ENCODE measurements around the gene TOX3. TPM values are rescaled to one million over a fixed set of nuclear protein-coding genes. Genes with fewer than 3 reads are reported as not detected.

The TOX3 gene
- total RNA-seq, 1 donor, result not detected

- no peak overlapping the region for H3K4me3 ChIP-seq (ENCODE audit: low read depth, low read length)
- DNase-seq (ENCODE audit: low read depth), result no peak
- no peak for TF ChIP-seq CTCF (IDR thresholded peaks at IDR 0.05; ENCODE audit: insufficient read depth, low read depth, low read length)
Observed at GRCh38 chr16:52581530-52581929, 34.6 kb upstream of the TOX3 start.

GRCh38 chr16:52580488-52580887 lies 33.5 kb upstream of the TOX3 start:
- TF ChIP-seq CTCF (IDR thresholded peaks at IDR 0.05; ENCODE audit: insufficient read depth, low read depth, low read length), result no peak
- H3K4me3 ChIP-seq (ENCODE audit: low read depth, low read length), result no peak overlapping the region
- no peak for DNase-seq (ENCODE audit: low read depth)

GRCh38 chr16:52578829-52579498 lies 32.0 kb upstream of the TOX3 start:
- no peak overlapping the region for H3K4me3 ChIP-seq (ENCODE audit: low read depth, low read length)
- DNase-seq (ENCODE audit: low read depth), result no peak
- TF ChIP-seq CTCF (IDR thresholded peaks at IDR 0.05; ENCODE audit: insufficient read depth, low read depth, low read length), result no peak

- H3K4me3 ChIP-seq (ENCODE audit: low read depth, low read length), result no peak overlapping the region
- DNase-seq (ENCODE audit: low read depth), result no peak
- TF ChIP-seq CTCF (IDR thresholded peaks at IDR 0.05; ENCODE audit: insufficient read depth, low read depth, low read length), result no peak
Observed at GRCh38 chr16:52578007-52578828, 31.3 kb upstream of the TOX3 start.

GRCh38 chr16:52577130-52577706 lies 30.3 kb upstream of the TOX3 start:
- no peak for DNase-seq (ENCODE audit: low read depth)
- no peak overlapping the region for H3K4me3 ChIP-seq (ENCODE audit: low read depth, low read length)
- TF ChIP-seq CTCF (IDR thresholded peaks at IDR 0.05; ENCODE audit: insufficient read depth, low read depth, low read length), result no peak

GRCh38 chr16:52573365-52574299 lies 26.7 kb upstream of the TOX3 start:
- no peak overlapping the region for H3K4me3 ChIP-seq (ENCODE audit: low read depth, low read length)
- no peak for TF ChIP-seq CTCF (IDR thresholded peaks at IDR 0.05; ENCODE audit: insufficient read depth, low read depth, low read length)
- DNase-seq (ENCODE audit: low read depth), result no peak

Data from fibroblast of villous mesenchyme (primary cell).